OCI-LY1 (cell line): ENCODE data around the gene RRAD.

Experiments
- CTCF ChIP-seq: fragments of 200-600 bp; sonication (generic), shearing (Covaris generic); IDR thresholded peaks from 2 replicates; pipeline ENCODE4 v1.5.1; 2017; ENCODE audit warnings: mild to moderate bottlenecking, antibody characterized with exemption, low read length, moderate library complexity, mixed read lengths
- EZH2 ChIP-seq: fragments of 200-600 bp; sonication (generic), shearing (Covaris generic); IDR thresholded peaks from 2 replicates; pipeline ENCODE4 v1.8.0; 2017; ENCODE audit warnings: borderline replicate concordance, mixed run types, mild to moderate bottlenecking, antibody characterized with exemption, low read length, moderate library complexity, mixed read lengths

GRCh38 chr16:66904846-66905632, 20.3 kb downstream of the RRAD start:
- no peak for TF ChIP-seq CTCF
- no peak for TF ChIP-seq EZH2
